Activated naive CD4-positive, alpha-beta T cell treated with anti-CD3 and anti-CD28 coated beads for 36 hours (primary cell): ENCODE data around the gene ARMC2. TPM values are rescaled to one million over a fixed set of nuclear protein-coding genes. Genes with fewer than 3 reads are reported as not detected.
"Not testable (repeated sequence)": the region's sequence is repeated elsewhere in the genome, so short reads cannot be mapped to it uniquely, and the experiment has no call there.

Source experiments
- CTCF ChIA-PET: fragments of 350-600 bp; sonication (Branson Sonifier 250); formaldehyde crosslinking; loops from one replicate; lab custom pipeline; 2021; ENCODE audit warnings: antibody characterized with exemption; lab: Charles Lee
- DNase-seq: peaks from one replicate; pipeline ENCODE4 v3.0.0-alpha.2; 2020
- H3K27ac Mint-ChIP-seq: one replicate; pipeline ENCODE4 v1.8.0; 2021; ENCODE audit warnings: mild to moderate bottlenecking, mixed read lengths
- H3K27me3 Mint-ChIP-seq: one replicate; pipeline ENCODE4 v1.8.0; 2021; ENCODE audit warnings: low read depth, mixed read lengths
- H3K36me3 Mint-ChIP-seq: one replicate; pipeline ENCODE4 v1.8.0; 2021; ENCODE audit warnings: low read depth, mixed read lengths
- H3K4me1 Mint-ChIP-seq: one replicate; pipeline ENCODE4 v1.8.0; 2021; ENCODE audit warnings: low read depth, mixed read lengths
- H3K4me3 Mint-ChIP-seq: one replicate; pipeline ENCODE4 v1.8.0; 2021; ENCODE audit warnings: mild to moderate bottlenecking, moderate library complexity, mixed read lengths
- H3K9me3 Mint-ChIP-seq: one replicate; pipeline ENCODE4 v1.8.0; 2021; ENCODE audit warnings: mixed read lengths
- intact Hi-C: fragments of 100-400 bp; cut with micrococcal nuclease; formaldehyde crosslinking; loops from one replicate; pipeline ENCODE4 v1.15.1; 2023
- total RNA-seq, 2 experiments: library from RNA; stranded (reverse); gene quantifications; one replicate each; pipeline ENCODE4 v1.2.3, GENCODE V29; 2021

Gene ARMC2
- total RNA-seq, 2 experiments from 2014 or later: 3.6 to 3.9 TPM

GRCh38 chr6:108928650-108929049 lies 80.4 kb downstream of the ARMC2 start:
- peaks cover 16% of the 10 kb centered on the region for H3K4me1 Mint-ChIP-seq
- no peak for DNase-seq
- H3K9me3 Mint-ChIP-seq: peaks cover 2% of the 10 kb centered on the region
- H3K27ac Mint-ChIP-seq: no peak overlapping the region
- intact Hi-C loops: no loop called here
- no peak overlapping the region for H3K4me3 Mint-ChIP-seq
- CTCF ChIA-PET: no interaction called here
- peaks cover 8% of the 10 kb centered on the region for H3K36me3 Mint-ChIP-seq
- no peaks in the 10 kb centered on the region for H3K27me3 Mint-ChIP-seq

DNA sequence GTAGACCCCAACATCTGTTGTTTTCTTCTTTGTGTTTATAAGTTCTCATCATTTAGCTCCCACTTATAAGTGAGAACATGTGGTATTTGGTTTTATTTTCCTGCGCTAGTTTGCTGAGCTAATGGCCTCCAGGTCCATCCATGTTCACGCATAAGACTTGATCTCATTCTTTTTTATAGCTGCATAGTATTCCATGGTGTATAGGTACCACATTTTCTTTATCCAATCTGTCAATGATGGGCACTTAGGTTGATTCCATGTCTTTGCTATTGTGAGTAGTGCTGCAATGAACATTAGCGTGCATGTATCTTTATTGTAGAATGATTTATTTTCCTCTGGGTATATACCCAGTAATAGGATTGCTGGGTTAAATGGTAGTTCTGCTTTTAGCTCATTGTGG lies 82.9 kb downstream of the ARMC2 start:
- H3K9me3 Mint-ChIP-seq, H3K4me3 Mint-ChIP-seq, H3K4me1 Mint-ChIP-seq, DNase-seq, intact Hi-C loops, H3K27ac Mint-ChIP-seq, H3K36me3 Mint-ChIP-seq, H3K27me3 Mint-ChIP-seq: not testable (repeated sequence)
- CTCF ChIA-PET: interaction anchor here (0.8 to 1.3 kb wide), 2 partner anchors 15 to 17 kb away, joined by 3 read pairs; no protein-coding TSS in a partner anchor

DNA sequence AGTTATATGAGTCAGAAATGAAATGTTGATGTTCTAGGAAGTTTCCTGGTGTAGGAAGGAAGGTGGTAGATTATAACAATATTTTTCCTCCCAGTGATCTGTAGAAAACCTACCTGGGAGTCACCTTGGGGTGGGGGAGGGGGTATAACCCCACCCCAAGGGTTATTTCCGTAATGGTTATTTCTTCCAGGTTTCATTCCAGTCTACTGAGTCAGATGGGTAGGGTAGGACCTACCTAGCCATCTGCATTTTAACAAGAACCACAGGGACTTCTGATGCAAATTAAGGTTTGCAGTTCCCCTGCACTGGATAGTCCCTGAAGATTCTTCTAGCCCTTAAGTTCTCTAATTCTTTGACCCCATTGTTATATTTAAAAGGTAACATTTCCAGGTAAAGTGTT lies 88.9 kb downstream of the ARMC2 start:
- H3K36me3 Mint-ChIP-seq: peaks cover under 1% of the 10 kb centered on the region
- no peak overlapping the region for H3K4me3 Mint-ChIP-seq
- CTCF ChIA-PET: no interaction called here
- H3K9me3 Mint-ChIP-seq: peaks cover 8% of the 10 kb centered on the region
- no peak for DNase-seq
- intact Hi-C loops: no loop called here
- H3K27me3 Mint-ChIP-seq: no peaks in the 10 kb centered on the region
- H3K27ac Mint-ChIP-seq: no peak overlapping the region
- peaks cover 16% of the 10 kb centered on the region for H3K4me1 Mint-ChIP-seq

DNA sequence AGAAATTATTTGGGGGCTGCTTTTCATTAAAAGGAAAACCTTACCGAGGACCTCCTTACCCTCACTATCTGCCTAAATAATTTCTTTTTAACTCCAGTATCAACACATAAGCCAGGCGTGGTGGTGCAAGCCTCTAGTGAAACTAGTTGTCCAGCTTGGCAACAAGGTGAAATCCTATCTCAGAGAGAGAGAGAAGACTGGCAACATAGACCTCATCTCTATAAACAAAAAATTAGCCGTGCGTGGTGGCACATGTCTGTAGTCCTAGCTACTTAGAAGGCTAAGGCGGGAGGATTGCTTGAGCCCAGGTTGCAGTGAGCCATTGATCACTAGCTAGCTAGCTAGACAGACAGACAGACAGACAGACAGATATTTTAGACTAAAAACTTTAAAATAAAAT lies 92.5 kb downstream of the ARMC2 start:
- Mint-ChIP-seq H3K4me1 (peaks cover 36% of the 10 kb centered on the region), H3K36me3 (no peaks in the 10 kb centered on the region), H3K9me3 (peaks cover 8% of the 10 kb centered on the region), H3K27ac (no peak overlapping the region), H3K4me3 (no peak overlapping the region), H3K27me3 (no peaks in the 10 kb centered on the region)
- DNase-seq: no peak
- intact Hi-C loops: loop anchor here (5.0 kb wide), 3 partner anchors 117 to 442 kb away; partner anchors contain the start of gene CD164
- CTCF ChIA-PET: interaction anchor here (0.7 to 1.3 kb wide), 4 partner anchors 24 to 133 kb away, joined by 3 to 6 read pairs (median 3); no protein-coding TSS in a partner anchor

DNA sequence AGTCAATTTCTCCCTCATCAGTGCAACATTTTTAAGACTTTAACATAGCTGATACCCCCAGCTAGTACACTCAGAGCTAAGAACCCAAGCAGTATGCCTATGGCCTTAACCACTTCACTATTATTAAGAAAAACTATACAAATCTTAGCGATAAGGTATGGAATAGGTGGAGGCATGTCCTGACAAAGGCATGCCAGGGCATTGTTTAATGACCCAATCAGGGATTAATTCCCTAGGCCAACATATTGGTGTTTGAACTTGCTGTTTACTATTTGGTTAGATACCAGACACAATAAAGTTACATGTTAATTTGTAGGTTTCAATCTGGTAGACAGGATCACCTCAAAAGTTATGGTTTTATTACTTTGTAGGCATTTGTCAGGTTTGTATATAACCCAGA lies 93.1 kb downstream of the ARMC2 start:
- DNase-seq: no peak
- Mint-ChIP-seq H3K4me3 (no peak overlapping the region), H3K36me3 (no peaks in the 10 kb centered on the region), H3K9me3 (peaks cover 8% of the 10 kb centered on the region), H3K4me1 (peaks cover 36% of the 10 kb centered on the region), H3K27me3 (no peaks in the 10 kb centered on the region), H3K27ac (no peak overlapping the region)
- intact Hi-C loops: loop anchor here (5.0 kb wide), 3 partner anchors 116 to 441 kb away; partner anchors contain the start of gene CD164
- CTCF ChIA-PET: interaction anchor here (1.0 kb wide), 1 partner anchor 131 kb away, joined by 3 read pairs; no protein-coding TSS in a partner anchor

DNA sequence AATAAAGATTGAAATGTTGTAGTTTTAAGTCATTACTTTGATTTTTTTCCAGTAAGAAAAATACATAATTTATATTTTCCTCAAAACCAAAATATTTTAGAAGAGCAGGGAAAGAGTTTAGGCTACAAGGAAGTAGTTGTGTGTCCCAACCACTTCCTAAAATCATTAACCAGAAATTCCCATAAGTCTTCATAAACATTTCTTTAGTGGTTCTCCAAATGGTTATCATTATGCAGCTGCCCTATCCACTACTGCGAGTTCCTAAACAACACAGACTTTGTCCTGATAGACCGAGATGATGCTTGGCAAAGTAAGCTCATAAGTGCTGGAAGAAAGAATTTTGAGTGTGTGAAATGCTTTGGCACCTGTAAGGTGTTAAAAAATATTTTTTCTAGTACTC lies 93.6 kb downstream of the ARMC2 start:
- DNase-seq: no peak
- H3K4me1 Mint-ChIP-seq: peaks cover 40% of the 10 kb centered on the region
- peaks cover 8% of the 10 kb centered on the region for H3K9me3 Mint-ChIP-seq
- H3K4me3 Mint-ChIP-seq: no peak overlapping the region
- no peaks in the 10 kb centered on the region for H3K36me3 Mint-ChIP-seq
- CTCF ChIA-PET: interaction anchor here (3.1 kb wide), 1 partner anchor 131 kb away, joined by 12 read pairs; no protein-coding TSS in a partner anchor
- no peaks in the 10 kb centered on the region for H3K27me3 Mint-ChIP-seq
- H3K27ac Mint-ChIP-seq: no peak overlapping the region
- intact Hi-C loops: loop anchor here (2.0 to 5.0 kb wide), 5 partner anchors 39 to 440 kb away; partner anchors contain the start of gene CD164

DNA sequence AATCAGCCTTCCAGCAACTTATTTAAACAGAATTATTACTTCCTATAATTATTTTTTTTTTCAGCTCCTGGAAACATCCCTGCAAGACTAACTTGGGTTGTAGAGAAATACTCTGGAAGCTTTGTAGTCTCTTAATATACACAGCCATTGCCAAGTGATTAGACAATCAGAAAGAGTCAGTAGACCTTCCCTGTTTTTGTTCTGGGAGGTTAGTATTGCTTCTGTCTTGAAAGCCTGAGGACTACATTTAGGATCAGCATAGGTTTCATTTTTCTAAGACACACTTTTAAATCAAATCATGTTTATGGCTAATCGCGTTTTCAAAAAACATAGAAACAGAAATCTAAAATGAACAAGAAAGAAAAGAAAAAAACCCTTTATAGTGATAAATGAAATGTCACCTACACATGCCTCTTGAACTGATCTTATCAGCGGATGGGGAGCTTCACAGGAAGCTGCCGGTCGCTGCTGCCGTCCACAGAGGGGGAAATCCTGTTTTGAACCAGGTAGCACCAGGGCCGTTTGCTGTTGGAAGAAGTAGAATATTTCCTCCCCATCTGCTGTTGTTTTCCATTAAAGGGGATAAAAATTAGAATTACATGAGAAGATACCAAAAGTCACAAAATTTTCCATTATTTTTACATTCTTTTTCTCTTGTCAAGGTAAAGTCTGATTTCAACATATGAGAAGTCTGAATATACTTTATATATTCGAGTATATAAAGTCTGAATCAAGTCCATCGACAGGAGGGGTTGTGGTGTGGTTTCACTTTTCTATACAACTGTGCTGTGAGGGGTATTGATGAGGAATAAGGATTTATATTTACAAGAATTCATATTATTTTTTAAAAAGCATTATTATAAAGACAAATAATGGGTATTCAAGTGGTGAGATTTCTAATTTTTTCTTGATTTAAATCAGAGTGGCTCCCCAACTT lies 94.6 kb downstream of the ARMC2 start:
- Mint-ChIP-seq H3K4me3 (peak overlapping the region; percentile 53), H3K36me3 (no peaks in the 10 kb centered on the region), H3K4me1 (peaks cover 44% of the 10 kb centered on the region), H3K27me3 (no peaks in the 10 kb centered on the region), H3K9me3 (peaks cover 8% of the 10 kb centered on the region), H3K27ac (peak overlapping the region; percentile 67)
- CTCF ChIA-PET: interaction anchor here (1.0 to 3.1 kb wide), 3 partner anchors 13 to 132 kb away, joined by 3 to 12 read pairs (median 3); no protein-coding TSS in a partner anchor
- intact Hi-C loops: loop anchor here (2.0 to 5.0 kb wide), 5 partner anchors 40 to 439 kb away; partner anchors contain the start of gene CD164
- peak; percentile 75 for DNase-seq

- Mint-ChIP-seq H3K27me3 (no peaks in the 10 kb centered on the region), H3K27ac (no peak overlapping the region), H3K4me3 (no peak overlapping the region), H3K36me3 (no peaks in the 10 kb centered on the region), H3K4me1 (peaks cover 44% of the 10 kb centered on the region), H3K9me3 (peaks cover 8% of the 10 kb centered on the region)
- intact Hi-C loops: loop anchor here (1.0 to 5.0 kb wide), 4 partner anchors 113 to 438 kb away; partner anchors contain the start of gene CD164
- CTCF ChIA-PET: interaction anchor here (0.6 to 3.1 kb wide), 5 partner anchors 12 to 133 kb away, joined by 3 to 12 read pairs (median 3); no protein-coding TSS in a partner anchor
- no peak for DNase-seq
These were observed 95.8 kb downstream of the ARMC2 start for GRCh38 chr6:108944071-108944470.

GRCh38 chr6:108944707-108945680 lies 96.8 kb downstream of the ARMC2 start:
- intact Hi-C loops: loop anchor here (1.0 to 5.0 kb wide), 4 partner anchors 112 to 437 kb away; partner anchors contain the start of gene CD164
- DNase-seq: no peak
- CTCF ChIA-PET: interaction anchor here (0.6 to 3.1 kb wide), 5 partner anchors 10 to 128 kb away, joined by 3 to 12 read pairs (median 3); no protein-coding TSS in a partner anchor
- Mint-ChIP-seq H3K4me3 (no peak overlapping the region), H3K4me1 (peaks cover 39% of the 10 kb centered on the region), H3K27ac (no peak overlapping the region), H3K9me3 (peaks cover 3% of the 10 kb centered on the region), H3K36me3 (no peaks in the 10 kb centered on the region), H3K27me3 (no peaks in the 10 kb centered on the region)

DNA sequence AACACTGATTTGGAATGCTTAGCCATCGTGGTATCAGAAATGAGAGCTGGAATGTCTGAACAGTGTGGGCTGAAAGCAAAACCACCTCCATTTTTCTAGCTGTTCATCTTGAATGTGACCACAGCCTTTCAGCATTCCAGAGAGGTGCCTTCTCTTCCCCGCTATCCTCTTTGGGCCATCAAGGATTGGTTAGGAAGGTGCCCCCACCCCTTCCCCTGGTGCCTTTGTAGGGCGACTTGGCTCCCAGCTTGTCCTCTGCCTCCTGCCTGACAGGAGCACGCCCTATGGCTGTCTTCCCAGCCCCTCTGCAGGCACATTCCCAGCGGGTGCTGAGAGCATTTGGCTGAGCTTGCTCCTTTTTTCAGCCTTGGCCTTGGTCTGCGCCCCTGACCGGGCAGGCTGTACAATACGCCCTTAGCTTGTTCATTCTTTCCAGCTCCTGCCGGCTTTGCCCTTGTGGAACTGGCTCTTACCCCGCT lies 97.5 kb downstream of the ARMC2 start:
- DNase-seq: no peak
- CTCF ChIA-PET: interaction anchor here (1.1 to 2.6 kb wide), 3 partner anchors 11 to 127 kb away, joined by 3 to 11 read pairs (median 4); no protein-coding TSS in a partner anchor
- H3K27me3 Mint-ChIP-seq: no peaks in the 10 kb centered on the region
- H3K4me3 Mint-ChIP-seq: no peak overlapping the region
- H3K27ac Mint-ChIP-seq: no peak overlapping the region
- intact Hi-C loops: no loop called here
- peaks cover 39% of the 10 kb centered on the region for H3K4me1 Mint-ChIP-seq
- H3K36me3 Mint-ChIP-seq: no peaks in the 10 kb centered on the region
- no peaks in the 10 kb centered on the region for H3K9me3 Mint-ChIP-seq

- H3K4me3 Mint-ChIP-seq: no peak overlapping the region
These were observed 98.5 kb downstream of the ARMC2 start for GRCh38 chr6:108946695-108947094.

More at GRCh38 chr6:108946695-108947094, 98.5 kb downstream of the ARMC2 start:
- H3K9me3 Mint-ChIP-seq: no peaks in the 10 kb centered on the region
- no peak for DNase-seq
- H3K36me3 Mint-ChIP-seq: no peaks in the 10 kb centered on the region
- CTCF ChIA-PET: interaction anchor here (0.6 to 2.6 kb wide), 4 partner anchors 8 to 1859 kb away, joined by 3 to 11 read pairs (median 4); no protein-coding TSS in a partner anchor
- peaks cover 32% of the 10 kb centered on the region for H3K4me1 Mint-ChIP-seq
- intact Hi-C loops: no loop called here
- no peak overlapping the region for H3K27ac Mint-ChIP-seq
- H3K27me3 Mint-ChIP-seq: no peaks in the 10 kb centered on the region
